Activated CD8-positive, alpha-beta T cell treated with anti-CD3 and anti-CD28 coated beads for 36 hours (primary cell): ENCODE data around the gene MFN2. TPM values are rescaled to one million over a fixed set of nuclear protein-coding genes. Genes with fewer than 3 reads are reported as not detected.

Source experiments
- ATAC-seq: fragments of 200-7000 bp; cut with Tn5 transposase; one replicate; pipeline ENCODE4 v1.10.0; 2021; ENCODE audit warnings: mild to moderate bottlenecking, moderate library complexity
- CTCF ChIA-PET: fragments of 350-600 bp; sonication (Branson Sonifier 250); formaldehyde crosslinking; loops from one replicate; lab custom pipeline; 2021; ENCODE audit warnings: antibody characterized with exemption; lab: Charles Lee
- POLR2A ChIA-PET: fragments of 350-600 bp; sonication (Branson Sonifier 250); formaldehyde crosslinking; loops from one replicate; lab custom pipeline; 2021; ENCODE audit warnings: antibody characterized with exemption; lab: Charles Lee
- DNase-seq: peaks from one replicate; pipeline ENCODE4 v3.0.0-alpha.2; 2020
- H3K27ac Mint-ChIP-seq: one replicate; pipeline ENCODE4 v1.8.0; 2021; ENCODE audit warnings: mild to moderate bottlenecking, mixed read lengths
- H3K27me3 Mint-ChIP-seq: one replicate; pipeline ENCODE4 v1.8.0; 2021; ENCODE audit warnings: mixed read lengths
- H3K36me3 Mint-ChIP-seq: one replicate; pipeline ENCODE4 v1.8.0; 2021; ENCODE audit warnings: low read depth, mixed read lengths
- H3K4me1 Mint-ChIP-seq: one replicate; pipeline ENCODE4 v1.8.0; 2021; ENCODE audit warnings: low read depth, mixed read lengths
- H3K4me3 Mint-ChIP-seq: one replicate; pipeline ENCODE4 v1.8.0; 2021; ENCODE audit warnings: mild to moderate bottlenecking, moderate library complexity, mixed read lengths
- H3K9me3 Mint-ChIP-seq: one replicate; pipeline ENCODE4 v1.8.0; 2021; ENCODE audit warnings: mixed read lengths
- intact Hi-C: fragments of 100-400 bp; cut with micrococcal nuclease; formaldehyde crosslinking; loops from one replicate; pipeline ENCODE4 v1.10.0; 2022
- total RNA-seq, 2 experiments: library from RNA; stranded (reverse); gene quantifications; one replicate each; pipeline ENCODE4 v1.2.3, GENCODE V29; 2021
- TF ChIP-seq, protein P1 (sequence below): fragments of 200-600 bp; IDR thresholded peaks from one replicate; pipeline ENCODE4 v1.8.0; 2022; ENCODE audit warnings: antibody characterized with exemption, mild to moderate bottlenecking

Gene MFN2
- total RNA-seq, result 10 to 100 TPM; 51.0 to 51.1 TPM

DNA sequence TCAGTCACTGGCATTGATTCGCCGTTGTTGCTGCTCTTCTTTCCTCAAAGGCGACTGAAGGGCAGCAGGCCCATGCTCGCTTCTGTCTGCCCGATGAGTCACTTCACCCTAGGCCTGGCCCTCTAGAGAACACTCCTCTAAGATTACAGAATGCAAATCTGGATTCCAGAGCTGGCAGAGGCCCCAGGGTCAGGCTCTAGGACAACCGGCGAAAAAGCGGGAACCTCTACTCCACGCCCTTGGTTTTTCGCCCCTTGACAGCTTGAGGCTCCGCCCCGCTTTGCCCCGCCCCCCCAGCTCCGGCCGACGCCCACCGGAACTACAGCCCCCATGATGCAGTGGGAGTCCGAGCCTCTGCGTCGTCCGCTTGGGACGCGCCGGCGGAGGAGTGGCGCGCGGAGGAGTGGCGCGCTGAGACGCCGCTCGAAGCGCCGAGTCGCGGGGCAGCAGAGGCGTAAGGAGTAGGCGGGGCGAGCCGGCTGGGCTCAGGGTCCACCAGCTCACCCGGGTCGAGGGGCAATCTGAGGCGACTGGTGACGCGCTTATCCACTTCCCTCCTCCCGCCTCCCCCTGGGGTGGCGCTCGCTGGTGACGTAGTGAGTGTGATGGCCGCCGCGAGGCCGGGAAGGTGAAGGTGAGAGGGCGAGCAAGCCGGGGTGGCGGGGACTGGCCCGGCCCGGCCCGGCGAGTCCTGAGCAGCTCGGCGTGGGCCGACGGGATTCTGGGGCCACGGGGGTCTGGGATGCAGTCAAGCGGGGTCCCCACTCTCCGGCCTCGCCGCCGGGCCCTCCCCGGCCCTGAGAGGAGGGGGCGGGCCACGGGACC is at the start of gene MFN2:
TSS of gene MFN2 (plus strand) at position 594 of the 825 bp plus-strand sequence. CDS start 8,725 bp downstream, outside the sequence.
- peak within 1 kb of the TSS; percentile 89 for H3K27ac Mint-ChIP-seq
- CTCF ChIA-PET, result interaction anchor here (0.9 to 1.1 kb wide), 2 partner anchors 15 to 18 kb away, joined by 3 read pairs; no protein-coding TSS in a partner anchor
- peaks cover 23% of the 10 kb centered on the region for H3K36me3 Mint-ChIP-seq

DNA sequence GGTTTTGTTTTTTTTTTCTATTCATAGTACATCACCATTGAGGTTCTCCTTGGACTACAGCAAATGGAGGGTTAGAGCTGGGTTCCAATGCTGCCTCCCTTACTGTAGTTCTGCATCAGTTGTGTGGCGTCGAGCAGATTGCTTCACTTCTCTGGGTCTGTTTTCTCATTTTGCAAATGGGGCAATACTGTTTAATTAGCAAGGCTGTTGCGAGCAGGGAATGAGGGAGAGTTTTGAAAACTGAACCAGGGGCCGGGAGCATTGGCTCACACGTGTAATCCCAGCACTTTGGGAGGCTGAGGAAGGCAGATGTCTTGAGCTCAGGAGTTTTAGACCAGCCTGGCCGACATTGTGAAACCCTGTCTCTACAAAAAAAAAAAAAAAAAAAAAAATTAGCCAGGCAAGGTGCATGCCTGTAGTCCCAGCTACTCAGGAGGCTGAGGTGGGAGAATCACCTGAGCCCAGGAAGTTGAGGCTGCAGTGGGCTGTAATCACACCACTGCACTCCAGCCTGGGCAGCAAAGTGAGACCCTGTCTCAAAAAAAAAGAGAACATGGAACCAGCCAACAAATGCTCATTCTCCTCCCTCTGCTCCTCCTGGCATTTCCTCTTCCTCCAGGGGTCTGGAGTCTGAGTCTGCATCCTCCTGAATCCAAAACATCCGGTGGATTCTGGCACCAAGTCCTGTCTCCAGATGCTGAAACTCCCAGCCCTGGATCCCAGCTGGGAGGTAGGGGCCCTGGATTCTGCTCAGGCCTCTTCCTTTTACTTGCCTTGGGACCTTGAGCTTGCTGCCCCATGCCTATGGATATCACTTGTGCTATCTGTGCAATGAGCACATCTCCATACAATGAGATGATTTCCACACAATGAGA is 49.4 kb upstream of the MFN2 start:
- H3K4me1 Mint-ChIP-seq, result peaks cover 7% of the 10 kb centered on the region
- no peaks in the 10 kb centered on the region for H3K27me3 Mint-ChIP-seq
- ChIA-PET POLR2A (interaction anchor here (1.1 to 15.4 kb wide), 2 partner anchors 18 to 22 kb away, joined by 3 to 263 read pairs; no protein-coding TSS in a partner anchor), CTCF (no interaction called here)
- intact Hi-C loops, result no loop called here
- no peak for DNase-seq
- TF ChIP-seq, protein P1, sequence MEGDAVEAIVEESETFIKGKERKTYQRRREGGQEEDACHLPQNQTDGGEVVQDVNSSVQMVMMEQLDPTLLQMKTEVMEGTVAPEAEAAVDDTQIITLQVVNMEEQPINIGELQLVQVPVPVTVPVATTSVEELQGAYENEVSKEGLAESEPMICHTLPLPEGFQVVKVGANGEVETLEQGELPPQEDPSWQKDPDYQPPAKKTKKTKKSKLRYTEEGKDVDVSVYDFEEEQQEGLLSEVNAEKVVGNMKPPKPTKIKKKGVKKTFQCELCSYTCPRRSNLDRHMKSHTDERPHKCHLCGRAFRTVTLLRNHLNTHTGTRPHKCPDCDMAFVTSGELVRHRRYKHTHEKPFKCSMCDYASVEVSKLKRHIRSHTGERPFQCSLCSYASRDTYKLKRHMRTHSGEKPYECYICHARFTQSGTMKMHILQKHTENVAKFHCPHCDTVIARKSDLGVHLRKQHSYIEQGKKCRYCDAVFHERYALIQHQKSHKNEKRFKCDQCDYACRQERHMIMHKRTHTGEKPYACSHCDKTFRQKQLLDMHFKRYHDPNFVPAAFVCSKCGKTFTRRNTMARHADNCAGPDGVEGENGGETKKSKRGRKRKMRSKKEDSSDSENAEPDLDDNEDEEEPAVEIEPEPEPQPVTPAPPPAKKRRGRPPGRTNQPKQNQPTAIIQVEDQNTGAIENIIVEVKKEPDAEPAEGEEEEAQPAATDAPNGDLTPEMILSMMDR, result no peak
- H3K9me3 Mint-ChIP-seq, result no peaks in the 10 kb centered on the region
- H3K4me3 Mint-ChIP-seq, result no peak overlapping the region
- ATAC-seq, result no peak
- no peak overlapping the region for H3K27ac Mint-ChIP-seq
- H3K36me3 Mint-ChIP-seq, result no peaks in the 10 kb centered on the region

More for the DNA sequence above, at the start of gene MFN2:
- Mint-ChIP-seq H3K27me3 (no peaks in the 10 kb centered on the region), H3K9me3 (no peaks in the 10 kb centered on the region), H3K4me3 (peak within 1 kb of the TSS; percentile 92), H3K4me1 (peaks cover 28% of the 10 kb centered on the region)
- intact Hi-C loops, result loop anchor here (2.0 kb wide), 1 partner anchor 71 kb away; no protein-coding TSS in a partner anchor
- POLR2A ChIA-PET, result interaction anchor here (0.7 to 8.8 kb wide), 18 partner anchors 10 to 198 kb away, joined by 3 to 195 read pairs (median 4); partner anchors contain the start of genes MIIP and TNFRSF8
- peak; percentile 93 for ATAC-seq
- peak; percentile 97 for DNase-seq
- TF ChIP-seq, protein P1, result no peak

DNA sequence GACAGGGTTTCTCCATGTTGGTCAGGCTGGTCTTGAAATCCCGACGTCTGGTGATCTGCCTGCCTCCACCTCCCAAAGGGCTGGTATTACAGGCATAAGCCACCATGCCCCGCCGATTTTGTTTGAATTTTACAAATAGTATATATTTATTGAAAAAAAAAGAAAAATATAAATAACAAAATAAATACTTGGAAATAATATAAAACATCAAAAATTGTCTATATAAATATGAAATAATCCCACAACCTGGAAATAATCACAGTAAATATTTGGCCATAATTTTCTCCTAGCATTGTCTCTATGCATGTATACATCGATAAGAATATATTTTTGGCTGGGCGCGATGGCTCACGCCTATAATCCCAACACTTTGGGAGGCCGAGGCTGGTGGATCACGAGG is 48.4 kb upstream of the MFN2 start:
- CTCF ChIA-PET, result no interaction called here
- peaks cover 2% of the 10 kb centered on the region for H3K4me1 Mint-ChIP-seq
- H3K4me3 Mint-ChIP-seq, result no peak overlapping the region
- no peaks in the 10 kb centered on the region for H3K36me3 Mint-ChIP-seq
- intact Hi-C loops, result no loop called here
- DNase-seq (no peak), ATAC-seq (no peak)
- no peaks in the 10 kb centered on the region for H3K27me3 Mint-ChIP-seq
- no peak overlapping the region for H3K27ac Mint-ChIP-seq
- no peaks in the 10 kb centered on the region for H3K9me3 Mint-ChIP-seq
- TF ChIP-seq, protein P1, result no peak
- POLR2A ChIA-PET, result interaction anchor here (15.4 kb wide), 1 partner anchor 23 kb away, joined by 263 read pairs; no protein-coding TSS in a partner anchor

DNA sequence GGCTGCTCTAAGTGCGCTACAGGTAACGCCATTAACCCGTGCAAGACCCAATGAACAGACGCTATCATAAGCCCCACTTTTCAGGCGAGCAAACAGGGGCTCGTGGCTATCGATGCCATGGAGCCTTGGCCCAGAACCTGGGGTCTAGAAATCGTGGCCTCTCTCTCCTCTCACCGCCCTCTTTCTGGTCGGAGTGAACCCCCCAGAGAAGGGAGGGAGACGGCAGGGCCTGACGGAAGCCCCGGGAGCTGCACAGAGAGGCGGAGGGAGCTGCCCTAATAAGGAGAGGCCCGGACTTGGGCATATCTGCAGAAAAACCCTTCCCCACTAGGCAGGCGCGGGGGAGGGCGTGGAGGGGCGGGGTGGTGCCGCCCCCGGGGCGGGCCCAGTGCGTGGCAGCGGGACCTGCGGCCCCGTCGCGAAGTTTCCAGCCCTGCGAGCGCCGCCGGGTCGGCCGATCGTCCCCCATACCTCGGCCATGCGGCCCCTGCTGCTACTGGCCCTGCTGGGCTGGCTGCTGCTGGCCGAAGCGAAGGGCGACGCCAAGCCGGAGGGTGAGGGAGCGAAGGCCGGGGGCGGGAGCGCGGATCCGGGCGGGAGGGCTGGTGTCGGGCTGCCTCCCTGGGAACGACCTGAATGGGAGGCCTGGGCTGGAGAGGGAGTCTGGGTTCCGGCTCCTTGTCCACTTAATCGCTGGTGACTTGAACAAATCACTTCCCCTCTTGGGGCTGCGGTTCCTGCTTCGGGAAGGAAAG is 45.8 kb upstream of the MFN2 start, which contains the start of gene PLOD1:
TSS of gene PLOD1 (plus strand) at position 416 of the 755 bp plus-strand sequence. CDS start at position 479, 63 bp downstream.
- Mint-ChIP-seq H3K4me1 (peaks cover 2% of the 10 kb centered on the region), H3K27me3 (no peaks in the 10 kb centered on the region), H3K4me3 (peak within 1 kb of the TSS; percentile 80), H3K9me3 (no peaks in the 10 kb centered on the region), H3K36me3 (no peaks in the 10 kb centered on the region), H3K27ac (peak within 1 kb of the TSS; percentile 75)
- TF ChIP-seq, protein P1, result no peak
- peak; percentile 88 for DNase-seq
- intact Hi-C loops, result no loop called here
- peak; percentile 98 for ATAC-seq
- POLR2A ChIA-PET, result interaction anchor here (0.6 to 15.4 kb wide), 2 partner anchors 25 to 234 kb away, joined by 3 to 263 read pairs; no protein-coding TSS in a partner anchor
- CTCF ChIA-PET, result no interaction called here
